HG03108 (cell line): Measurements from ENCODE around the gene RNASE8.
"Not testable (repeated sequence)": the region's sequence is repeated elsewhere in the genome, so short reads cannot be mapped to it uniquely, and the experiment has no call there.

Experiments
- ATAC-seq: cut with Tn5 transposase; IDR thresholded peaks from one replicate; pipeline ENCODE4 v1.9.1; 2021; ENCODE audit warnings: moderate library complexity; ENCODE audit not compliant: unreplicated experiment

Gene RNASE8

GRCh38 chr14:21057803-21058675 lies at the start of gene RNASE8:
Gene RNASE8, plus strand, starts transcription at chr14:21057822. Its CDS starts 71 bp downstream, at chr14:21057893.
- ATAC-seq: no peak

- not testable (repeated sequence) for ATAC-seq
These were observed 47.9 kb upstream of the RNASE8 start for GRCh38 chr14:21009721-21010120.

- no peak for ATAC-seq
These were observed 46.5 kb upstream of the RNASE8 start for GRCh38 chr14:21011136-21011535.

GRCh38 chr14:21014761-21015190 lies 42.8 kb upstream of the RNASE8 start:
- peak; percentile 54 for ATAC-seq

GRCh38 chr14:21015312-21015711 lies 42.3 kb upstream of the RNASE8 start:
- ATAC-seq: no peak

- ATAC-seq: no peak
These were observed 41.0 kb upstream of the RNASE8 start for GRCh38 chr14:21016413-21017190.

- no peak for ATAC-seq
These were observed 39.9 kb upstream of the RNASE8 start for GRCh38 chr14:21017528-21018245.

- no peak for ATAC-seq
These were observed 39.3 kb upstream of the RNASE8 start for GRCh38 chr14:21018286-21018685.

- ATAC-seq: no peak
These were observed 38.8 kb upstream of the RNASE8 start for GRCh38 chr14:21018781-21019180.

GRCh38 chr14:21019366-21019765 lies 38.3 kb upstream of the RNASE8 start:
- no peak for ATAC-seq

GRCh38 chr14:21020977-21021545 lies 36.6 kb upstream of the RNASE8 start:
- ATAC-seq: no peak

GRCh38 chr14:21022686-21023085 lies 34.9 kb upstream of the RNASE8 start:
- ATAC-seq: no peak

GRCh38 chr14:21023174-21023573 lies 34.4 kb upstream of the RNASE8 start:
- no peak for ATAC-seq

GRCh38 chr14:21023817-21024584 lies 33.6 kb upstream of the RNASE8 start:
- no peak for ATAC-seq

- ATAC-seq: no peak
These were observed 32.8 kb upstream of the RNASE8 start, which contains the start of gene NDRG2 for GRCh38 chr14:21024585-21025370. Gene NDRG2, minus strand, starts transcription at chr14:21025061. Its CDS starts 1,746 bp downstream, at chr14:21023315.

GRCh38 chr14:21025371-21026273 lies 32.0 kb upstream of the RNASE8 start:
- ATAC-seq: no peak

- ATAC-seq: no peak
These were observed 31.2 kb upstream of the RNASE8 start for GRCh38 chr14:21026274-21026987.

GRCh38 chr14:21026988-21027315 lies 30.7 kb upstream of the RNASE8 start:
- ATAC-seq: no peak
